ENCODE measurements around the gene MYL7. TPM values are rescaled to one million over a fixed set of nuclear protein-coding genes. Genes with fewer than 3 reads are reported as not detected.

Gene MYL7
- total and polyA plus RNA-seq, 2 donors (not counting 3 experiments of a cell fraction or from before 2014, with no cell fraction given) = not detected

DNA sequence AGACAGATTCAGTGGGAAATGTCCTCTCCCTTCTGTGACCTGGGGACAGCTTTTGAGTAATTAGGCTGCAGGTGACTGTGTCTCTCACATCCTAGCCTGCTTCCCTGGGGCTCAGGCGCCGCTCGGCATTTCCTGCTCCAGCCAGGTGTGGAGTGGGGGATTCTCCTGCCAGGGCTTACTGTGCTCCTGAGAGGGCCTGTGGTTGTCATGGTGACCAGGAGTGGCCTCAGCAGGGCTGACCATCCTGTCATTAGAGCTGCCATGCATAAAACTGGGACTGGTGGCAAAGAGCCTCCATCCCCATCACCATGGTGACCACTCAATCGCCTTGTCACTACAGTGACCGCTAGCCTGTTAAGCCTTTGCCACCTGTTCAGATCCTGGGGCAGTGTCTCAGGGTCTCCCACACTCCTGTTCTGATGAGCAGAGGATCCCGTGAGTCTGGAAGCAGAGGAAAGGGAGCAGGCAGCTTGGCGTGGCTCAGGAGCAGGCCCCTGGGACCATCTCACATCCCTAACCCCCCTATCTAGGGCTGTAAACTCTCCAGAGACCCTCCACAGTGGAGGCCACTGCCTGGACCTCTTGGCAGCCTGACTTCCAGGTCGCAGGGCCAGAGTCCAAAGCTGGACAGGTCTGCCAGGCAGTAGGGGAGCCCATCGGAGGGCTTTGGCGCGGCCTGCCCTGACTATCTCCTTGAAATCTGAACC lies 48.3 kb upstream of the MYL7 start, which contains the start of gene GCK:
Gene GCK, minus strand, starts transcription at position 154 of the 707 bp plus-strand sequence. CDS start 486 bp downstream, outside the sequence.
- POLR2A ChIA-PET = no interaction called here
- intact Hi-C loops (cut with micrococcal nuclease) = no loop called here
- H3K9ac ChIP-seq (replicated peaks; ENCODE audit: extremely low read depth, insufficient read depth, low read length) = no peak within 1 kb of the TSS
- peaks cover 4 to 10% of the 10 kb centered on the region in 2 experiments for H3K27me3 ChIP-seq (ENCODE audit: control insufficient read depth in 2 of 2, insufficient read depth in 2 of 2, low read length in 2 of 2)
- H3K9me3 ChIP-seq (replicated peaks; ENCODE audit: control insufficient read depth, insufficient read depth, low read length) = no peaks in the 10 kb centered on the region
- no peak within 1 kb of the TSS for H3K4me2 ChIP-seq (ENCODE audit: insufficient read depth, low read length)
- BruUV-seq (replicated peaks) = no TSS peak
- no peaks in the 10 kb centered on the region for H3K36me3 ChIP-seq (ENCODE audit: control insufficient read depth in 2 of 2, extremely low read depth in 1 of 2, insufficient read depth in 2 of 2, low read length in 2 of 2)
- TF ChIP-seq EZH2 (IDR thresholded peaks at IDR 0.05; ENCODE audit: borderline replicate concordance, low read depth, low read length, severe bottlenecking) = no peak
- TF ChIP-seq GATA2 (IDR thresholded peaks at IDR 0.05; ENCODE audit: insufficient read depth, insufficient read length, low read depth, low read length) = no peak
- no peak for TF ChIP-seq JUN (IDR thresholded peaks at IDR 0.05; ENCODE audit: borderline replicate concordance, insufficient read depth, insufficient read length, low read depth)
- no peak for TF ChIP-seq MYC (IDR thresholded peaks at IDR 0.05; ENCODE audit: low read depth, low read length)
- no peak for TF ChIP-seq POLR2AphosphoS5 (IDR thresholded peaks at IDR 0.05; ENCODE audit: insufficient read depth, low read depth, low read length)
- no peak for TF ChIP-seq POLR2A (IDR thresholded peaks at IDR 0.05; ENCODE audit: low read depth, low read length)
- TF ChIP-seq FOS (IDR thresholded peaks at IDR 0.05; ENCODE audit: borderline replicate concordance, insufficient read depth, low read length) = no peak
- TF ChIP-seq, protein P1, sequence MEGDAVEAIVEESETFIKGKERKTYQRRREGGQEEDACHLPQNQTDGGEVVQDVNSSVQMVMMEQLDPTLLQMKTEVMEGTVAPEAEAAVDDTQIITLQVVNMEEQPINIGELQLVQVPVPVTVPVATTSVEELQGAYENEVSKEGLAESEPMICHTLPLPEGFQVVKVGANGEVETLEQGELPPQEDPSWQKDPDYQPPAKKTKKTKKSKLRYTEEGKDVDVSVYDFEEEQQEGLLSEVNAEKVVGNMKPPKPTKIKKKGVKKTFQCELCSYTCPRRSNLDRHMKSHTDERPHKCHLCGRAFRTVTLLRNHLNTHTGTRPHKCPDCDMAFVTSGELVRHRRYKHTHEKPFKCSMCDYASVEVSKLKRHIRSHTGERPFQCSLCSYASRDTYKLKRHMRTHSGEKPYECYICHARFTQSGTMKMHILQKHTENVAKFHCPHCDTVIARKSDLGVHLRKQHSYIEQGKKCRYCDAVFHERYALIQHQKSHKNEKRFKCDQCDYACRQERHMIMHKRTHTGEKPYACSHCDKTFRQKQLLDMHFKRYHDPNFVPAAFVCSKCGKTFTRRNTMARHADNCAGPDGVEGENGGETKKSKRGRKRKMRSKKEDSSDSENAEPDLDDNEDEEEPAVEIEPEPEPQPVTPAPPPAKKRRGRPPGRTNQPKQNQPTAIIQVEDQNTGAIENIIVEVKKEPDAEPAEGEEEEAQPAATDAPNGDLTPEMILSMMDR (IDR thresholded peaks at IDR 0.05; ENCODE audit: extremely low read depth in 1 of 2, insufficient read depth in 1 of 2, low read depth in 1 of 2, low read length in 2 of 2) = no peak
- no peak for TF ChIP-seq MAX (IDR thresholded peaks at IDR 0.05; ENCODE audit: insufficient read depth, insufficient read length)
- CTCF ChIA-PET = no interaction called here
- H3K79me2 ChIP-seq (ENCODE audit: control insufficient read depth, insufficient read depth, low read length) = no peaks in the 10 kb centered on the region
- H4K20me1 ChIP-seq (replicated peaks; ENCODE audit: control insufficient read depth, extremely low read depth, insufficient read depth, low read length) = no peaks in the 10 kb centered on the region
- FAIRE-seq (no peak), DNase-seq (ENCODE audit: low read depth, low spot score) (no peak)
- peaks cover 3% of the 10 kb centered on the region for H3K4me1 ChIP-seq (ENCODE audit: control insufficient read depth, extremely low read depth, insufficient read depth, low read length)
- H2AFZ ChIP-seq (ENCODE audit: low read depth, low read length) = no peak within 1 kb of the TSS
- no peak within 1 kb of the TSS for H3K27ac ChIP-seq (ENCODE audit: insufficient read depth, low read depth, low read length)
- no peaks in the 10 kb centered on the region for H3K9me1 ChIP-seq (replicated peaks; ENCODE audit: control insufficient read depth, extremely low read depth, insufficient read depth, low read length)
- dilution Hi-C loops (cut with MboI; ENCODE audit: extremely low pct_ligation_motif_present, low sequenced_read_pairs) = no loop called here
- H3K4me3 ChIP-seq (replicated peaks in 1 of 3; ENCODE audit: insufficient read depth in 1 of 3, low read depth in 1 of 3, low read length in 3 of 3) = no peak within 1 kb of the TSS

Measured in endothelial cell of umbilical vein (primary cell).